Measurements from ENCODE around the gene SHB. TPM values are rescaled to one million over a fixed set of nuclear protein-coding genes. Genes with fewer than 3 reads are reported as not detected.

Gene SHB
- total RNA-seq, 1 donor from 2014 or later = 39.0 TPM

GRCh38 chr9:38017149-38017884 is 51.7 kb downstream of the SHB start:
- peak; percentile 90 for DNase-seq (ENCODE audit: low spot score)
- intact Hi-C loops (cut with DNase I) = loop anchor here (5.0 kb wide), 1 partner anchor 50 kb away; the partner anchor contains the start of gene SHB

GRCh38 chr9:38016375-38017135 is 52.5 kb downstream of the SHB start:
- intact Hi-C loops (cut with DNase I) = loop anchor here (5.0 kb wide), 1 partner anchor 51 kb away; the partner anchor contains the start of gene SHB
- DNase-seq (ENCODE audit: low spot score) = no peak

DNA sequence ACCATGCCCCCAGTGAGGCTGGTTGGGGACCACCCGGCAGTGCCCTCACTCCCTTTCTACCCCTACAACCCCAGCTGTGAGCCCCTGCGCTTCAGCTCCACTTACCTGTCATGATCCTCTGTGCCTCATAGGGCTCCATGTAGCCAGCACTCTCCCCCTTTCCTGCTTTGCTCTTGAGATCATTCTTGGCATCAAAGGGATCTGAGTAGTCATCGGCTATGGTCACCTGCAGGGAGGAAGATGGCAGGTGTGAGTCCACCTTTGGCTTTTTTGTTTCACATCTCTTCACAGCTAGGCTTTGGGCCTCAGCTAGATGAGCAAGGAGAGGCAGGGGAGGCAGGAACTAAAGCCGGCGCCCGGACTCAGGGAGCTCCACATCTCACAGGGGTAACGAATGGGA is 53.1 kb downstream of the SHB start:
- intact Hi-C loops (cut with DNase I) = loop anchor here (5.0 kb wide), 1 partner anchor 51 kb away; the partner anchor contains the start of gene SHB

GRCh38 chr9:38015266-38015665 is 53.8 kb downstream of the SHB start:
- intact Hi-C loops (cut with DNase I) = loop anchor here (5.0 kb wide), 1 partner anchor 52 kb away; the partner anchor contains the start of gene SHB
- DNase-seq (ENCODE audit: low spot score) = no peak

More for the DNA sequence above, 53.1 kb downstream of the SHB start:
- DNase-seq (ENCODE audit: low spot score) = no peak

- intact Hi-C loops (cut with DNase I) = no loop called here
- DNase-seq (ENCODE audit: low spot score) = no peak
Measured at GRCh38 chr9:38012767-38013450, 56.1 kb downstream of the SHB start.

GRCh38 chr9:38011991-38012390 is 57.0 kb downstream of the SHB start:
- intact Hi-C loops (cut with DNase I) = no loop called here
- no peak for DNase-seq (ENCODE audit: low spot score)

- no peak for DNase-seq (ENCODE audit: low spot score)
- intact Hi-C loops (cut with DNase I) = no loop called here
Measured at GRCh38 chr9:38010918-38011704, 57.9 kb downstream of the SHB start.

DNA sequence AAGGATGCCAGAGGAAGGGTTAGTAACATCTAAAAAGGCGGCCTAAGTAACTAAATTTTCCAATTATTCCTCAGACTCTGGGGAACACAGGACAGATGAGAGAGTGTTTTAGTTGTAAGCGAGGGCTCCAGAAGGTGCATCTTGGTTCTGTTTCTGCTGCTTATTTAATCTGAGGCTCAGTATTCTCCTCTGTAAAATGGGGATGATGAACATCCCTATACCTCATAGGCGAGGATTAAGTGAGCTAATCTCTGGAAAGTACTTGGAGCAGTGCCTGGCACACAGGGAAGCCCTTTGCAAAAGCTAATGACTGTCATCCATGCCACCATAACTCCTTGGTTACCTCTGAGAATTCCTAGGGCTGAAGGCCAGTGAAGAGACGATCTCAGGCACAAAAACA is 59.0 kb downstream of the SHB start:
- DNase-seq (ENCODE audit: low spot score) = no peak
- intact Hi-C loops (cut with DNase I) = loop anchor here (5.0 kb wide), 1 partner anchor 88 kb away; no protein-coding TSS in a partner anchor

DNA sequence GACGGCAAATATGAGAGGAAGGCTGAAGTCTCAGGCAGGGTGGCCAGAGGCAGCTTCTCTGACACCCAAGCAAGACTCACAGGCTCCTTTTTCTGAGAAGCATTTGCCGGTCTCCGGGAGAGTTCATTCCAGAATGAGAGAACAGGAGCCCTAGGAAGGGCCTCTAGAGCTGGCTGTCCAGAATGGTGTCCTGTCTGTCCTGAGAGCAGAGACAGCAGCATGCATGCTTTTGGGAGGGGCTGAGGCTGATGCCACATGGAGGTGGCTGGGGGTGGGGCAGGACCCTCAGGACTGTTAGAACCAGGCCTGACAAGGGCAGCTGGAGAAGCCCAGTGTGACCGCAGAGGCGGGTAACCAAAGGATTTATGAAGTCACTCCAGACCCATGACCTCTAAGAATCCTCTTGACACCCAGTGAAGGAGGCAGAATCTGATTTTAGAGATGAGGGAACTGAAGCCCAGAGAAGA is 60.0 kb downstream of the SHB start:
- intact Hi-C loops (cut with DNase I) = loop anchor here (5.0 kb wide), 1 partner anchor 87 kb away; no protein-coding TSS in a partner anchor
- no peak for DNase-seq (ENCODE audit: low spot score)

DNA sequence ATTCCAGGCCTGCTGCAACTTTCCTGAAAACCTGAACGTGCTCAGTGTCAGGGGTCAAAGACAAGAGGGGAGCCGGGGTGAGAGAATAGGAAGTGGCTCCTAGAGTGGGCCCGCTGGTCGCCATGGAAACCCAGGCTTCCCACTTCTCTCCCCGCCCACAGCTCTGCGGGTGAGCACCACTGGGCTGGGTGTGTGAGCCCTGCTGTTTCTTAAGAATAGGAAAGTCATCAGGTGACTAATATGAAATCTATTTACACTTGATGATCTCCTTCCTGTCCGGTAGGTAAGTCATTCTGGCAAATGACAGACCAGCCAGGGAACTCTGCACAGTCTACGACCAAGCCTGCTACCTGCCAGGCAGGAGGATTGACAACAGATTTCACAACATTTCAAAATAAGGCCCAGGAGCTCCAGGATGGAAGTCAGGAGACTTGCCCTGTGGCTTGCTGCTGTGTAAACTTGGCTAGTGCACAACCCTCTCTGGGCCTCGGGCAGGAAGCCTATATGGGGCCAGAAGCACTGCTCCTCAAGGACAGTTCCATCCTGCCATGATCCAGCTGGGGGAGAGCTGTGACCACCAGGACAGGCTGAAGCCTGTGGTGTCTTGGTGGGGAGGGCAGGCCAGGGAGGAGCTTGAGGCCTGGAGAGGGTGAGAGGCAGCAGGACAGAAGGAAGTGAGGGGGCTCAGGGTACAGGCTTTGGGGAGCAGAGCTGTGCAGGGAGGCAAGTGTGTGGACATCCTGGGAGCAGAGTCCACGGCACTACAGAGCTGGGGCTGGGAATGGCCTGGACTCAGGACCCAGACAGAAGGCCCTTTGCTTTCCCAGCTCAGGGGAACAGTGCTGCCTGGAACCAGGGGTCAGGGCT is 60.6 kb downstream of the SHB start:
- no peak for DNase-seq (ENCODE audit: low spot score)
- intact Hi-C loops (cut with DNase I) = loop anchor here (5.0 kb wide), 1 partner anchor 86 kb away; no protein-coding TSS in a partner anchor

DNA sequence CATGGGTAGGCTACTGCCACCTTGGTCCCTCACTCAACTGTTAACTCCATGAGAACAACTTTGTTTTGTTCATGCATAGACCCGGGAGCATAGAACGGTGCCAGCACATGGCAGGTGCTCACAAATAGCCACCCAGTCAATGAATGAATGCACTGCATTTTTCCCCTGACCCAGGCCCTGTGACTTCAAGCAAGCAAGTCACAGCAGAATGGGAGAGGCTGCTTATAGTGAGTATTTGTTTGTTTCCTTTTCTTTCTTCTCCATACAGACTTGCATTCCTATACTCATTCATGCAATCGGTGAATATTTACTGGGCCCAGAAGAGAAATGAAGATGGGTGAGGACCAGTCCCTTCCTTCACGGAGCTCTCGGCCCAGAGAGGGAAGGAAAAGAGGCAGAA is 62.0 kb downstream of the SHB start:
- DNase-seq (ENCODE audit: low spot score) = no peak
- intact Hi-C loops (cut with DNase I) = loop anchor here (5.0 kb wide), 1 partner anchor 85 kb away; no protein-coding TSS in a partner anchor

DNA sequence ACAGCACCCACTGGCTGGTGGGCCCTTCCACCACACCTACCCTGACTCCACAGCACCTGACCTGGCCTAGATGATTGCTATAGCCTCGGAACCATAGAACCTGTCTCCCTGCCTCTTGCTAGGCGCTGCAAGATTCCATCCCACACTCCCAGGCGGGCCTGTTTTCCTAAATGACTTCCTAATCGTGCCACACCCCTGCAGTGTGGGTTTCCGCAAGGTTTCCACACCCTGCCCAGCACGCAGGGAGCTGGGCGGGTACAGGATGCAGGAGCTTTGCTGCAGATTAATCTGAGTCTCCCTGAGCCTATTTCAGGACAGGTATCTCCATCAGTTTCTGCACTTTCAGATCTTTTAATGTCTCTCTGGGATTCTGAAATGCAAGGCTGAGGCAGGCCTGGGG is 62.9 kb downstream of the SHB start:
- DNase-seq (ENCODE audit: low spot score) = no peak
- intact Hi-C loops (cut with DNase I) = loop anchor here (5.0 kb wide), 1 partner anchor 84 kb away; no protein-coding TSS in a partner anchor

- no peak for DNase-seq (ENCODE audit: low spot score)
- intact Hi-C loops (cut with DNase I) = loop anchor here (5.0 kb wide), 1 partner anchor 83 kb away; no protein-coding TSS in a partner anchor
Measured at GRCh38 chr9:38004809-38005560, 64.0 kb downstream of the SHB start.

GRCh38 chr9:38003946-38004808 is 64.8 kb downstream of the SHB start:
- intact Hi-C loops (cut with DNase I) = no loop called here
- DNase-seq (ENCODE audit: low spot score) = no peak

GRCh38 chr9:38003230-38003629 is 65.8 kb downstream of the SHB start:
- intact Hi-C loops (cut with DNase I) = no loop called here

GRCh38 chr9:38001430-38001829 is 67.6 kb downstream of the SHB start:
- intact Hi-C loops (cut with DNase I) = no loop called here
- no peak for DNase-seq (ENCODE audit: low spot score)

More at GRCh38 chr9:38003230-38003629, 65.8 kb downstream of the SHB start:
- DNase-seq (ENCODE audit: low spot score) = no peak
